OCI-LY3 (cell line): Measurements from ENCODE around the gene ADAMTS6.

Experiments used
- CTCF ChIP-seq: fragments of 200-600, 300-600 bp; sonication (generic); IDR thresholded peaks from 2 replicates; pipeline ENCODE4 v1.5.1; 2014; ENCODE audit warnings: antibody characterized with exemption, low read length, low read depth
- EZH2phosphoT487 ChIP-seq: fragments of 200-600 bp; shearing (Covaris generic); IDR thresholded peaks from 2 replicates; pipeline ENCODE4 v1.6.1; 2018; ENCODE audit warnings: antibody characterized with exemption, mixed run types, low read depth

DNA sequence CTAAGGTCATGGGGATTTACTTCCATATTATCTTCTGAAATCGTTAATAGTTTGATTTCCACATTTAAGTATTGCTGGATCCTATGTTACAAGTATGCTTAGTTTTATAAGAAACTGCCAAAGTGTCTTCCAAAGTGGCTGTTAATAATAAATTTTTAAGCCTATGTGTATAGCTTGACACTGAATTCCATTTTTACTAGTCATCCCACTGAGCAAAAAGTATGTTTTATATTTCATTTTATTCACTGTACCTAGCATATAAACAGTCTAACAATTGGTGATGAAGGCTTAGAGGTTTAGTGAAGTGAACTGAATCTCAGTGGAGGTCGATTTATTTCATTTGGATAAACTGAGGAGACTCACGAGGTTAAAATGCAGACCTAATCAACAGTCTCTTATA lies 174.6 kb downstream of the ADAMTS6 start:
- TF ChIP-seq CTCF (no peak), EZH2phosphoT487 (no peak)
